NB4 (cell line): ENCODE measurements around the gene DSPP.

Source experiments
- DNase-seq: peaks from one replicate; pipeline ENCODE4 v3.0.0; 2010; ENCODE audit warnings: low read depth
- H3K4me3 ChIP-seq: one replicate; pipeline ENCODE4 v1.5.1; 2011; ENCODE audit warnings: mild to moderate bottlenecking, low read depth, low read length, moderate library complexity
- MAX ChIP-seq: IDR thresholded peaks from 2 replicates; pipeline ENCODE4 v1.6.1; 2011; ENCODE audit warnings: low read depth, low read length
- MYC ChIP-seq: IDR thresholded peaks from 2 replicates; pipeline ENCODE4 v1.6.1; 2011; ENCODE audit warnings: low read depth, low read length
- POLR2A ChIP-seq: IDR thresholded peaks from 2 replicates; pipeline ENCODE4 v1.6.1; 2011; ENCODE audit warnings: mild to moderate bottlenecking; ENCODE audit not compliant: insufficient read length; ENCODE audit errors: extremely low read depth
- TF ChIP-seq, protein P1 (sequence below): IDR thresholded peaks from one replicate; pipeline ENCODE4 v1.5.1; 2012; ENCODE audit warnings: low read depth, low read length

DSPP gene

DNA sequence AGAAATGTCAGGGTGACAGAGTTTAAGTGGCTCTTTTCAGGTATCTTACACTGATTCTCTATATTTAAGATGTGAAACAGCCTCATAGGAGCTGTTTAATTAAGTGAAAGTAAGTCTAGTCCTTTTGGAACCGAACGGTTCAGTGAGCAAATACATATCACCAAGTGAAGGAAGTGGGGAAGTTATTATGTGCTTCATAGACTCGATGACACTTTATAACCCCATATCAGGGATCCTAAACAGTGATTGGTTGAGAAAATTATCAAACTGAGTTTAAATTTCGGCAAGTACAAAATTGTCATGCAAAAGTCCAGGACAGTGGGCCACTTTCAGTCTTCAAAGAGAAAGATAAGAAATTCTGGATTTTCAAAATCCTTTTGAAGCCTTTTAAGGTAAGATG lies at the start of gene DSPP:
DSPP (plus strand) TSS at position 301 of the 400 bp plus-strand sequence. CDS start 2,380 bp downstream, outside the sequence.
- H3K4me3 ChIP-seq: no peak within 1 kb of the TSS
- DNase-seq: no peak
- no peak for TF ChIP-seq POLR2A
- no peak for TF ChIP-seq MYC
- TF ChIP-seq, protein P1, sequence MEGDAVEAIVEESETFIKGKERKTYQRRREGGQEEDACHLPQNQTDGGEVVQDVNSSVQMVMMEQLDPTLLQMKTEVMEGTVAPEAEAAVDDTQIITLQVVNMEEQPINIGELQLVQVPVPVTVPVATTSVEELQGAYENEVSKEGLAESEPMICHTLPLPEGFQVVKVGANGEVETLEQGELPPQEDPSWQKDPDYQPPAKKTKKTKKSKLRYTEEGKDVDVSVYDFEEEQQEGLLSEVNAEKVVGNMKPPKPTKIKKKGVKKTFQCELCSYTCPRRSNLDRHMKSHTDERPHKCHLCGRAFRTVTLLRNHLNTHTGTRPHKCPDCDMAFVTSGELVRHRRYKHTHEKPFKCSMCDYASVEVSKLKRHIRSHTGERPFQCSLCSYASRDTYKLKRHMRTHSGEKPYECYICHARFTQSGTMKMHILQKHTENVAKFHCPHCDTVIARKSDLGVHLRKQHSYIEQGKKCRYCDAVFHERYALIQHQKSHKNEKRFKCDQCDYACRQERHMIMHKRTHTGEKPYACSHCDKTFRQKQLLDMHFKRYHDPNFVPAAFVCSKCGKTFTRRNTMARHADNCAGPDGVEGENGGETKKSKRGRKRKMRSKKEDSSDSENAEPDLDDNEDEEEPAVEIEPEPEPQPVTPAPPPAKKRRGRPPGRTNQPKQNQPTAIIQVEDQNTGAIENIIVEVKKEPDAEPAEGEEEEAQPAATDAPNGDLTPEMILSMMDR: no peak
- no peak for TF ChIP-seq MAX

DNA sequence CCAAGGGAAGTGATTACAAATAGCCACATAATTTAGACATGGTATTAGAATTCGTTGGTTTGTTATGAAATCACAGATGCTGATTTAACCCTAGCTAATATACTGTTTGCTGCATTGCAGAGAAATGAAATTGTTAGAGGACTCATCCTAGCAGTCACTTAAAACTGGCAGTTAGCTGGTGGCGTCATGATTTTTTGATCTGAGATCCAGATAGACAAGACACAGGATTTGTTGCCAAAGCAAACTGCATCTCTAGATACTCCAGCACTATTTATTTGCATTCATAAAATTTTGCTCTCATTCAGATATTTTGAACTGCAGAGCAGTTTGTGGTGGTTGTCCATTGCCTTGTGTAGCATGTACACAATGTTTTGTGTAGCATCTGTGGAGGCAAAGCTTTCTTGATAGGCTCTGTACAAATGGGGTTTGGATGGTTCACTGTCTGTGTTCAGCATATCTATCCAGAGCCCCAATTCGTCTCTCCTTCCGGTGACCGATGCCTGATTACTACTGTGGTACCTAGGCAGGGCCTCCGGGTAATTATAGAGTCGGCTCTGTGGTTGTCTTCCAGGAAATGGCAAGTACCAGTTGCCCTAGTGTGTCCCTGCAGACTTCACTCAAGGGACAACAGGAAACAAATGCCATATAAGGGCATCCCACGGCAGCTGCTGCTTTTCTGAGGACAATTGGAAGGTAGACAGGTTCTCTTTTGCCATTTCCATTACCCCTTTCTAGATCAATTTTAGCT lies 49.1 kb upstream of the DSPP start:
- TF ChIP-seq, protein P1: no peak
- TF ChIP-seq MYC (no peak), POLR2A (no peak)
- H3K4me3 ChIP-seq: no peak overlapping the region
- peak; percentile 69 for DNase-seq

GRCh38 chr4:87560802-87561201 lies 47.5 kb upstream of the DSPP start:
- no peak for DNase-seq
- no peak overlapping the region for H3K4me3 ChIP-seq
- TF ChIP-seq MYC (no peak), MAX (no peak), POLR2A (no peak)
- TF ChIP-seq, protein P1: no peak

DNA sequence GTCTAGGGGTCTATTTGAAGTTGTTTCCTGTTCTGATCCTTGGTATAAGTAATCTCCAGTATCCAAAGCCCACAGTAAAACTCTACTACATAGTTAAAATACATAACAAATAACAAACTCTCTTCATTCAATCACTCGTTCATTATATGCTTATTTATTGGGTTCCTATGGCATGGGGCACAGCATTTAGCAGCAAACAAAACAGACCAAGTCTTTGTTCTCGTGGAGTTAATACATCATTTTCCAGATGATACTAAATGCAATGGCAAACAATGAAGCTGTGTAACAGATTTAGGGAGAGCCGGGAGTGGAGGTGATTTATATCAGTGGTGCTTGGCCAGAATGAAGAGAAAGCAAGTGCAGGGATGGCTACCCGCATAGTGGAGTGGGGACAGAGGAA lies 42.6 kb upstream of the DSPP start:
- DNase-seq: no peak
- no peak overlapping the region for H3K4me3 ChIP-seq
- TF ChIP-seq MAX (no peak), POLR2A (no peak), MYC (no peak)
- TF ChIP-seq, protein P1: no peak

DNA sequence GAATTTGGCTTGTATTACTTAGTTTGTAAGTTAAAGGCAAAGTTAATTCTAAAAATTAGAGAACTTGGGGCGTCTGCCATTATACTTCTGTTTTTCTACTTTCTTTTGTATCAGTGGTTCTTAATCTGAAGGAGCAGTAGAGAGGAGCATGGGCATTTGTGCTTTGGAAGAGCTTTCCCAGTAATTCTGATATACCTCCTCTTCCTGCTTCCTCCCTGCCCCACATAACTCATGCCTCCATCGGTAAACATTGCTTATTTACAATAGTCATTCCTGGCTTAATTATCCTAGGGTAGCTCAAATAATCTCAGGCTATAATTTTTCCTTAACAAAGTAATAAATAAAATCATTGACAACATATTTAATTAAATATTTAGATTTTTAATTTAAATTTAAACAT lies 42.1 kb upstream of the DSPP start:
- H3K4me3 ChIP-seq: no peak overlapping the region
- no peak for DNase-seq
- TF ChIP-seq POLR2A: no peak
- TF ChIP-seq, protein P1: no peak
- no peak for TF ChIP-seq MYC
- no peak for TF ChIP-seq MAX
